H1 (cell line): ENCODE measurements around the gene SLC22A23. TPM values are rescaled to one million over a fixed set of nuclear protein-coding genes. Genes with fewer than 3 reads are reported as not detected.

Source experiments
- CTCF ChIA-PET: fragments of 300-600 bp; sonication (Branson Sonifier 250); formaldehyde crosslinking; loops from one replicate; lab custom pipeline; 2021; ENCODE audit not compliant: partially characterized antibody; lab: Charles Lee
- POLR2A ChIA-PET: fragments of 300-600 bp; sonication (Branson Sonifier 250); formaldehyde crosslinking; loops from one replicate; lab custom pipeline; 2021; ENCODE audit warnings: inconsistent platforms; ENCODE audit not compliant: partially characterized antibody; lab: Charles Lee
- DNase-seq, 2 experiments: peaks; one replicate each; pipeline versions ENCODE4 v3.0.0 to v3.0.0-alpha.2; 2010 to 2022; ENCODE audit warnings: low spot score in 2 of 2, low read depth in 1 of 2, mixed read lengths in 1 of 2
- FAIRE-seq: peaks from 2 replicates; lab custom pipeline; 2011; peaks lifted over from hg19 to GRCh38; lab: Jason Lieb, UNC
- H2AFZ ChIP-seq: 2 replicates; pipeline ENCODE4 v1.8.1; 2012; ENCODE audit warnings: low read length, inconsistent platforms
- H2AK5ac ChIP-seq: 2 replicates; pipeline ENCODE4 v1.6.1; 2013; ENCODE audit warnings: low read depth, low read length
- H2BK120ac ChIP-seq: replicated peaks from 2 replicates; pipeline ENCODE3; 2013; ENCODE audit warnings: low read depth, low read length, inconsistent platforms
- H2BK12ac ChIP-seq: 2 replicates; pipeline ENCODE4 v1.6.1; 2013; ENCODE audit warnings: low read depth, low read length
- H2BK15ac ChIP-seq: 2 replicates; pipeline ENCODE4 v1.6.1; 2013; ENCODE audit warnings: low read length
- H2BK20ac ChIP-seq: 2 replicates; pipeline ENCODE4 v1.6.1; 2013; ENCODE audit warnings: low read length
- H2BK5ac ChIP-seq: 2 replicates; pipeline ENCODE4 v1.6.1; 2013; ENCODE audit warnings: low read depth, low read length
- H3K14ac ChIP-seq: 2 replicates; pipeline ENCODE4 v1.6.1; 2013; ENCODE audit warnings: inconsistent platforms; ENCODE audit not compliant: insufficient read length
- H3K18ac ChIP-seq: 2 replicates; pipeline ENCODE4 v1.6.1; 2013; ENCODE audit warnings: low read length; ENCODE audit errors: extremely low read depth
- H3K23ac ChIP-seq: 2 replicates; pipeline ENCODE4 v1.6.1; 2013; ENCODE audit warnings: inconsistent platforms; ENCODE audit not compliant: insufficient read length
- H3K23me2 ChIP-seq: 2 replicates; pipeline ENCODE4 v1.6.1; 2013; ENCODE audit warnings: low read depth, low read length
- H3K27ac ChIP-seq: 2 replicates; pipeline ENCODE4 v1.6.1; 2011; ENCODE audit warnings: low read depth, low read length, inconsistent platforms
- H3K27me3 ChIP-seq, 4 experiments: replicated peaks in 1 of 4; 1 replicate in 1 of 4; 2 replicates in 3 of 4; pipeline versions ENCODE4 v1.6.1 to v1.8.1; 2011 to 2013; ENCODE audit warnings: low read length in 3 of 4, mild to moderate bottlenecking in 3 of 4, inconsistent platforms in 2 of 4, mixed read lengths in 2 of 4, moderate library complexity in 1 of 4; ENCODE audit not compliant: control insufficient read depth in 3 of 4, insufficient read depth in 3 of 4; ENCODE audit errors: extremely low read depth in 1 of 4
- H3K36me3 ChIP-seq, 4 experiments: 2 replicates each; pipeline versions ENCODE4 v1.6.1 to v1.8.1; 2011 to 2013; ENCODE audit warnings: mild to moderate bottlenecking in 4 of 4, low read length in 3 of 4, moderate library complexity in 2 of 4, control low read depth in 1 of 4, inconsistent platforms in 1 of 4; ENCODE audit not compliant: insufficient read depth in 4 of 4, control insufficient read depth in 2 of 4
- H3K4ac ChIP-seq: replicated peaks from 2 replicates; pipeline ENCODE3; 2013; ENCODE audit warnings: low read length, low read depth, mixed read lengths, inconsistent platforms; ENCODE audit not compliant: insufficient read length
- H3K4me1 ChIP-seq, 4 experiments: replicated peaks in 1 of 4; 1 replicate in 1 of 4; 2 replicates in 3 of 4; pipeline versions ENCODE4 v1.6.1 to v1.8.1; 2011 to 2013; ENCODE audit warnings: low read length in 3 of 4, inconsistent platforms in 2 of 4, mixed read lengths in 1 of 4; ENCODE audit not compliant: insufficient read depth in 4 of 4, control insufficient read depth in 3 of 4
- H3K4me2 ChIP-seq, 2 experiments: 2 replicates each; pipeline versions ENCODE4 v1.6.1 to v1.8.1; 2011 to 2013; ENCODE audit warnings: low read depth in 2 of 2, low read length in 2 of 2, control low read depth in 1 of 2, inconsistent platforms in 1 of 2, mild to moderate bottlenecking in 1 of 2; ENCODE audit not compliant: insufficient read depth in 1 of 2
- H3K4me3 ChIP-seq, 4 experiments: fragments of 200-600, 300-600 bp in 1 of 4; sonication (generic), shearing (Covaris generic), sonication (Bioruptor Twin) in 1 of 4; 2 replicates each; pipeline versions ENCODE4 v1.5.1 to v1.8.1; 2011 to 2016; ENCODE audit warnings: low read length in 4 of 4, low read depth in 3 of 4, control low read depth in 2 of 4, inconsistent platforms in 2 of 4, mild to moderate bottlenecking in 2 of 4, mixed read lengths in 1 of 4, moderate library complexity in 1 of 4; ENCODE audit not compliant: insufficient read depth in 2 of 4; ENCODE audit errors: extremely low read depth in 1 of 4
- H3K56ac ChIP-seq: replicated peaks from 2 replicates; pipeline ENCODE3; 2013; ENCODE audit warnings: low read depth, mild to moderate bottlenecking, mixed read lengths, low read length, inconsistent platforms; ENCODE audit not compliant: insufficient read length
- H3K79me1 ChIP-seq: 2 replicates; pipeline ENCODE4 v1.6.1; 2013; ENCODE audit warnings: low read depth, low read length, control low read depth
- H3K79me2 ChIP-seq, 2 experiments: 2 replicates each; pipeline versions ENCODE4 v1.6.1 to v1.8.1; 2012 to 2013; ENCODE audit warnings: low read length in 2 of 2, mild to moderate bottlenecking in 2 of 2, inconsistent platforms in 1 of 2; ENCODE audit not compliant: insufficient read depth in 2 of 2, control insufficient read depth in 1 of 2
- H3K9ac ChIP-seq, 4 experiments: replicated peaks in 1 of 4; 1 replicate in 1 of 4; 2 replicates in 3 of 4; pipeline versions ENCODE4 v1.6.1 to v1.8.1; 2011 to 2013; ENCODE audit warnings: low read depth in 3 of 4, low read length in 3 of 4, control low read depth in 2 of 4, mild to moderate bottlenecking in 2 of 4, moderate library complexity in 2 of 4, inconsistent platforms in 1 of 4; ENCODE audit errors: extremely low read depth in 1 of 4
- H3K9me3 ChIP-seq, 2 experiments: 2 replicates each; pipeline versions ENCODE4 v1.6.1 to v1.8.1; 2012 to 2013; ENCODE audit warnings: mild to moderate bottlenecking in 2 of 2, moderate library complexity in 2 of 2, control low read depth in 1 of 2, inconsistent platforms in 1 of 2, low read depth in 1 of 2, low read length in 1 of 2, mixed read lengths in 1 of 2; ENCODE audit not compliant: insufficient read depth in 2 of 2
- H4K20me1 ChIP-seq, 2 experiments: replicated peaks in 1 of 2; 2 replicates each; pipeline versions ENCODE3 to v1.8.1; 2011 to 2013; ENCODE audit warnings: inconsistent platforms in 2 of 2, low read length in 2 of 2, mild to moderate bottlenecking in 1 of 2; ENCODE audit not compliant: insufficient read depth in 2 of 2, control insufficient read depth in 1 of 2
- H4K5ac ChIP-seq: 2 replicates; pipeline ENCODE4 v1.6.1; 2013; ENCODE audit warnings: low read length, low read depth, mixed read lengths, inconsistent platforms; ENCODE audit not compliant: insufficient read length
- H4K8ac ChIP-seq: 2 replicates; pipeline ENCODE4 v1.8.0; 2013; ENCODE audit warnings: mild to moderate bottlenecking, moderate library complexity, low read length, inconsistent platforms; ENCODE audit not compliant: insufficient read depth; ENCODE audit errors: extremely low read depth
- H4K91ac ChIP-seq: replicated peaks from 2 replicates; pipeline ENCODE3; 2013; ENCODE audit warnings: low read length, mixed read lengths, inconsistent platforms; ENCODE audit not compliant: insufficient read length
- BCL11A ChIP-seq, 2 experiments: IDR thresholded peaks; one replicate each; pipeline ENCODE4 v1.6.1; 2011; ENCODE audit warnings: low read depth in 2 of 2, low read length in 2 of 2, mild to moderate bottlenecking in 2 of 2
- CBX5 ChIP-seq: fragments of 300-800, 300-1000 bp; sonication (generic); IDR thresholded peaks from 2 replicates; pipeline ENCODE4 v1.7.1; 2016; ENCODE audit warnings: antibody characterized with exemption, low read length, low read depth
- CEBPB ChIP-seq: IDR thresholded peaks from 2 replicates; pipeline ENCODE4 v1.6.1; 2012; ENCODE audit warnings: low read depth, low read length
- RNF2 ChIP-seq: fragments of 200-900, 300-1000 bp; sonication (generic); IDR thresholded peaks from 2 replicates; pipeline ENCODE4 v1.7.1; 2016; ENCODE audit warnings: borderline replicate concordance, low read depth, mild to moderate bottlenecking, antibody characterized with exemption, low read length; ENCODE audit not compliant: poor library complexity, severe bottlenecking; ENCODE audit errors: missing control alignments
- SP1 ChIP-seq: IDR thresholded peaks from 2 replicates; pipeline ENCODE4 v1.6.1; 2011; ENCODE audit warnings: low read depth, low read length
- SUZ12 ChIP-seq: fragments of 200-600 bp; sonication (generic); IDR thresholded peaks from 2 replicates; pipeline ENCODE4 v1.6.1; 2012; ENCODE audit warnings: mild to moderate bottlenecking, inconsistent platforms, low read length, moderate library complexity, mixed read lengths
- TCF12 ChIP-seq: IDR thresholded peaks from 2 replicates; pipeline ENCODE4 v1.6.1; 2011; ENCODE audit warnings: low read depth, mild to moderate bottlenecking, low read length
- YY1 ChIP-seq: IDR thresholded peaks from 2 replicates; pipeline ENCODE4 v1.6.1; 2011; ENCODE audit warnings: low read depth, mild to moderate bottlenecking, low read length
- WGBS, 2 experiments: shearing (Covaris generic) in 1 of 2; methylation state at CpG; one replicate each; pipeline versions ENCODE4 v1.1.6 to v1.1.7; 2013 to 2015; ENCODE audit warnings: low lambda C conversion rate in 2 of 2, mixed read lengths in 2 of 2, inconsistent platforms in 1 of 2, low coverage in 1 of 2, missing lambda C conversion rate in 1 of 2; ENCODE audit not compliant: insufficient replicate concordance in 2 of 2, insufficient coverage in 1 of 2, insufficient read length in 1 of 2; ENCODE audit errors: extremely low coverage in 1 of 2, missing lambda C conversion rate in 1 of 2; 5-methylcytosine and 5-hydroxymethylcytosine counted together
- polyA plus RNA-seq, 7 experiments: library from polyadenylated mRNA; depleted of rRNA in 3 of 7; stranded (reverse) in 5 of 7; unstranded in 2 of 7; fragments of >200 nt in 5 of 7; fragments of 200-250 nt in 2 of 7; gene quantifications; 1 replicate in 5 of 7; 2 replicates in 1 of 7; 4 replicates in 1 of 7; pipeline versions ENCODE4 v1.2.1 to v1.2.3, GENCODE V29; 2011 to 2013; ENCODE audit warnings: missing spikeins in 2 of 7, mixed read lengths in 2 of 7
- total RNA-seq: library from RNA; stranded (reverse); fragmentation: NEBNext Ultra II Directional; extraction: Animal tissue kit (Norgen Biotek cat#: 25700); gene quantifications from 2 replicates; pipeline ENCODE4 v1.2.1, GENCODE V29; 2021
- TF ChIP-seq, protein P1 (sequence below): IDR thresholded peaks from 2 replicates; pipeline ENCODE4 v1.6.1; 2011; ENCODE audit warnings: low read depth, mild to moderate bottlenecking, low read length; ENCODE audit not compliant: insufficient read depth

Gene SLC22A23
- total and polyA plus RNA-seq, 2 of the 8 experiments (the other 6 are each of a cell fraction or from before 2014, with no cell fraction given): 9.9 to 38.4 TPM

DNA sequence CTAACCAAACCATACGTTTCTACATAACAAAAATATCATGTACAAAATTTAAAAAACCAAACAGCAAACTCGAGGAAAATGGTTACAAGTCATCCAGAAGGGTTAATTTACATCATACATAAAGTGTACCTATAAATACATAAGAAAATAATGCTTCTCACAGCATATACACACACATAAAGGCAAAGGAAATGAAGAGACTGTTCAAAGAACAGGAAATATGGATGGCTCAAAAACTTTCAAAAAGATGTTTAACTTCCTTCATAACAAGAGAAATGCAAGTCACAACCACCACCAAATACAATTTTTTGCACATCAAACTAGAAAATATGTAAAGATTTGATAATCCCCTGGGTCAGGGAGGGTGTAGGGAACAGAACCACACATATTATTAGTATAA lies 7.5 kb downstream of the SLC22A23 start:
- no peak overlapping the region for H2AK5ac ChIP-seq
- H2BK12ac ChIP-seq: no peak overlapping the region
- no peaks in the 10 kb centered on the region; a peak in 2 of 7 replicates for H3K27me3 ChIP-seq
- WGBS, 2 experiments: 77 to 100% methylated on average over 1 to 2 of the region's 2 CpGs
- H3K4ac ChIP-seq: no peak overlapping the region
- POLR2A ChIA-PET: no interaction called here
- H3K9ac ChIP-seq: no peak overlapping the region
- H3K4me1 ChIP-seq: peaks cover 0 to 16% (median 7%) of the 10 kb centered on the region in 4 experiments; a peak in 6 of 7 replicates
- H3K23me2 ChIP-seq: no peaks in the 10 kb centered on the region
- DNase-seq (no peak), FAIRE-seq (no peak)
- CTCF ChIA-PET: interaction anchor here (1.1 kb wide), 1 partner anchor 36 kb away, joined by 3 read pairs; no protein-coding TSS in a partner anchor
- H3K4me2 ChIP-seq: no peak overlapping the region
- no peaks in the 10 kb centered on the region for H3K36me3 ChIP-seq
- no peak overlapping the region for H3K4me3 ChIP-seq
- no peak overlapping the region for H4K91ac ChIP-seq
- no peak overlapping the region for H3K27ac ChIP-seq
- H3K56ac ChIP-seq: no peak overlapping the region
- H3K23ac ChIP-seq: no peak overlapping the region
- H3K79me2 ChIP-seq: peaks cover 17 to 81% of the 10 kb centered on the region in 2 experiments
- peaks cover 9% of the 10 kb centered on the region; the same call in 1 of the 2 replicates for H3K79me1 ChIP-seq
- H3K18ac ChIP-seq: no peak overlapping the region
- H4K5ac ChIP-seq: no peak overlapping the region
- no peak overlapping the region for H2AFZ ChIP-seq
- H2BK15ac ChIP-seq: no peak overlapping the region
- H2BK120ac ChIP-seq: no peak overlapping the region
- no peaks in the 10 kb centered on the region for H3K9me3 ChIP-seq
- H4K20me1 ChIP-seq: peaks cover 4 to 10% of the 10 kb centered on the region in 2 experiments
- H3K14ac ChIP-seq: no peak overlapping the region
- H2BK5ac ChIP-seq: no peak overlapping the region
- H4K8ac ChIP-seq: no peak overlapping the region
- H2BK20ac ChIP-seq: no peak overlapping the region
- TF ChIP-seq SP1 (no peak), BCL11A (IDR thresholded peaks at IDR 0.05; ENCODE audit: low read depth in 2 of 2, low read length in 2 of 2) (no peak), RNF2 (no peak), YY1 (no peak), CEBPB (no peak), CBX5 (no peak), SUZ12 (no peak), TCF12 (no peak)
- TF ChIP-seq, protein P1, sequence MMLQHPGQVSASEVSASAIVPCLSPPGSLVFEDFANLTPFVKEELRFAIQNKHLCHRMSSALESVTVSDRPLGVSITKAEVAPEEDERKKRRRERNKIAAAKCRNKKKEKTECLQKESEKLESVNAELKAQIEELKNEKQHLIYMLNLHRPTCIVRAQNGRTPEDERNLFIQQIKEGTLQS: no peak
